OCI-LY1 (cell line): Measurements from ENCODE around the gene FDXR.

Source experiments
- H2AFZ ChIP-seq: fragments of 200-600 bp; sonication (generic), shearing (Covaris generic); 2 replicates; pipeline ENCODE4 v1.6.0; 2014; ENCODE audit warnings: antibody characterized with exemption, mild to moderate bottlenecking, low read length
- H3F3A ChIP-seq: fragments of 200-600 bp; sonication (generic), shearing (Covaris generic); 2 replicates; pipeline ENCODE4 v1.6.0; 2014; ENCODE audit warnings: mild to moderate bottlenecking, antibody characterized with exemption, low read length, moderate library complexity; ENCODE audit not compliant: insufficient read depth
- H3K27ac ChIP-seq: fragments of 200-600 bp; sonication (generic); 2 replicates; pipeline ENCODE4 v1.5.1; 2014; ENCODE audit warnings: low read length, mixed run types, mild to moderate bottlenecking, low read depth; ENCODE audit not compliant: poor library complexity, severe bottlenecking
- H3K27me3 ChIP-seq: fragments of 200-600 bp; sonication (generic); 2 replicates; pipeline ENCODE4 v1.6.0; 2014; ENCODE audit warnings: antibody characterized with exemption, mild to moderate bottlenecking, low read length, moderate library complexity; ENCODE audit not compliant: insufficient read depth
- H3K36me3 ChIP-seq: fragments of 200-600 bp; sonication (generic); 2 replicates; pipeline ENCODE4 v1.6.1; 2014; ENCODE audit warnings: mild to moderate bottlenecking, antibody characterized with exemption, low read length, moderate library complexity, mixed read lengths; ENCODE audit not compliant: insufficient read depth
- H3K4me1 ChIP-seq: fragments of 200-600 bp; sonication (generic); 2 replicates; pipeline ENCODE4 v1.5.1; 2014; ENCODE audit warnings: mild to moderate bottlenecking, low read length, moderate library complexity; ENCODE audit not compliant: insufficient read depth, severe bottlenecking
- H3K4me2 ChIP-seq: fragments of 200-600 bp; sonication (generic), shearing (Covaris generic); 2 replicates; pipeline ENCODE4 v1.6.1; 2014; ENCODE audit warnings: low read length
- H3K4me3 ChIP-seq: fragments of 200-600 bp; sonication (generic); 2 replicates; pipeline ENCODE4 v1.5.1; 2014; ENCODE audit warnings: low read length, low read depth, mild to moderate bottlenecking, mixed read lengths; ENCODE audit not compliant: poor library complexity, severe bottlenecking
- H3K79me2 ChIP-seq: fragments of 200-600 bp; shearing (Covaris generic); 2 replicates; pipeline ENCODE4 v1.6.1; 2016; ENCODE audit warnings: mixed run types, low read length, mixed read lengths; ENCODE audit not compliant: insufficient read depth
- H3K9ac ChIP-seq: fragments of 200-600 bp; sonication (generic), shearing (Covaris generic); 2 replicates; pipeline ENCODE4 v1.6.1; 2014; ENCODE audit warnings: mild to moderate bottlenecking, low read length, mixed read lengths
- H3K9me2 ChIP-seq: fragments of 200-600 bp; sonication (generic), shearing (Covaris generic); 2 replicates; pipeline ENCODE4 v1.6.1; 2014; ENCODE audit warnings: low read depth, mild to moderate bottlenecking, low read length, mixed read lengths
- H3K9me3 ChIP-seq: fragments of 200-600 bp; shearing (Covaris generic); 2 replicates; pipeline ENCODE4 v1.6.1; 2014; ENCODE audit warnings: low read length, mixed read lengths
- H4K20me1 ChIP-seq: fragments of 200-600 bp; sonication (generic), shearing (Covaris generic); 2 replicates; pipeline ENCODE4 v1.6.0; 2016; ENCODE audit warnings: mild to moderate bottlenecking, low read length; ENCODE audit not compliant: insufficient read depth
- CTCF ChIP-seq: fragments of 200-600 bp; sonication (generic), shearing (Covaris generic); IDR thresholded peaks from 2 replicates; pipeline ENCODE4 v1.5.1; 2017; ENCODE audit warnings: mild to moderate bottlenecking, antibody characterized with exemption, low read length, moderate library complexity, mixed read lengths
- EZH2 ChIP-seq: fragments of 200-600 bp; sonication (generic), shearing (Covaris generic); IDR thresholded peaks from 2 replicates; pipeline ENCODE4 v1.8.0; 2017; ENCODE audit warnings: borderline replicate concordance, mixed run types, mild to moderate bottlenecking, antibody characterized with exemption, low read length, moderate library complexity, mixed read lengths

FDXR gene

GRCh38 chr17:74866198-74866835 is 6.5 kb downstream of the FDXR start:
- TF ChIP-seq CTCF (no peak), EZH2 (no peak)
- Histone ChIP-seq H3K27me3 (no peaks in the 10 kb centered on the region; the same call in 1 of the 2 replicates), H3K4me3 (no peak overlapping the region), H3K27ac (no peak overlapping the region), H2AFZ (no peak overlapping the region), H3K79me2 (no peaks in the 10 kb centered on the region), H3K4me2 (no peak overlapping the region), H4K20me1 (no peaks in the 10 kb centered on the region), H3K9me2 (no peaks in the 10 kb centered on the region), H3K4me1 (no peaks in the 10 kb centered on the region), H3K36me3 (no peaks in the 10 kb centered on the region), H3K9me3 (no peaks in the 10 kb centered on the region), H3F3A (no peaks in the 10 kb centered on the region), H3K9ac (no peak overlapping the region)

GRCh38 chr17:74865504-74866197 is 7.1 kb downstream of the FDXR start:
- Histone ChIP-seq H2AFZ (no peak overlapping the region), H3K9me2 (no peaks in the 10 kb centered on the region), H3K36me3 (no peaks in the 10 kb centered on the region), H3K4me2 (no peak overlapping the region), H3K79me2 (no peaks in the 10 kb centered on the region), H3K9me3 (no peaks in the 10 kb centered on the region), H3F3A (no peaks in the 10 kb centered on the region), H3K27me3 (no peaks in the 10 kb centered on the region; the same call in 1 of the 2 replicates), H3K27ac (no peak overlapping the region), H4K20me1 (no peaks in the 10 kb centered on the region), H3K9ac (no peak overlapping the region), H3K4me3 (no peak overlapping the region), H3K4me1 (no peaks in the 10 kb centered on the region)
- no peak for TF ChIP-seq EZH2
- TF ChIP-seq CTCF = peak; percentile 12; the same call in 1 of the 2 replicates

GRCh38 chr17:74864866-74865395 is 7.9 kb downstream of the FDXR start:
- H4K20me1 ChIP-seq = no peaks in the 10 kb centered on the region

More at GRCh38 chr17:74864866-74865395, 7.9 kb downstream of the FDXR start:
- no peaks in the 10 kb centered on the region for H3K9me2 ChIP-seq
- no peaks in the 10 kb centered on the region for H3K79me2 ChIP-seq
- H3K27ac ChIP-seq = no peak overlapping the region
- H3K9me3 ChIP-seq = no peaks in the 10 kb centered on the region
- no peak overlapping the region for H3K9ac ChIP-seq
- H3K36me3 ChIP-seq = no peaks in the 10 kb centered on the region
- H3K27me3 ChIP-seq = no peaks in the 10 kb centered on the region; the same call in 1 of the 2 replicates
- TF ChIP-seq CTCF (peak; percentile 92), EZH2 (no peak)
- H2AFZ ChIP-seq = no peak overlapping the region
- H3F3A ChIP-seq = no peaks in the 10 kb centered on the region
- H3K4me2 ChIP-seq = no peak overlapping the region
- H3K4me3 ChIP-seq = no peak overlapping the region
- peaks cover 6% of the 10 kb centered on the region for H3K4me1 ChIP-seq
